HEK293 (cell line): ENCODE data around the gene APOE.
A peak's percentile ranks its signal among the peaks of the same experiment; 100 is the strongest.
"Not testable (repeated sequence)": the region's sequence is repeated elsewhere in the genome, so short reads cannot be mapped to it uniquely, and the experiment has no call there.

Source experiments
- CTCF ChIA-PET: fragments of 350-600 bp; formaldehyde crosslinking; extraction: SDS; loops from one replicate; lab custom pipeline; 2021; ENCODE audit warnings: antibody characterized with exemption; lab: Yijun Ruan, JAX
- POLR2A ChIA-PET: fragments of 300-600 bp; formaldehyde crosslinking; extraction: SDS; loops from one replicate; lab custom pipeline; 2020; ENCODE audit warnings: antibody characterized with exemption, inconsistent platforms; lab: Yijun Ruan, JAX
- H3K27ac ChIP-seq: fragments of 200-500 bp; sonication (Bioruptor generic); 2 replicates; pipeline ENCODE4 v1.5.1; 2014; ENCODE audit warnings: low read depth, low read length, control low read depth, inconsistent platforms; ENCODE audit errors: extremely low read depth
- H3K36me3 ChIP-seq, 2 experiments: fragments of 200-500 bp in 1 of 2; sonication (Bioruptor generic) in 1 of 2; 1 replicate in 1 of 2; 2 replicates in 1 of 2; pipeline ENCODE4 v1.5.1; 2014 to 2017; ENCODE audit warnings: inconsistent platforms in 2 of 2, low read length in 2 of 2; ENCODE audit not compliant: control insufficient read depth in 2 of 2, insufficient read depth in 1 of 2
- H3K4me1 ChIP-seq: fragments of 200-500 bp; sonication (Bioruptor generic); 2 replicates; pipeline ENCODE4 v1.5.1; 2014; ENCODE audit warnings: mild to moderate bottlenecking, low read length, inconsistent platforms; ENCODE audit not compliant: control insufficient read depth, insufficient read depth
- H3K4me3 ChIP-seq: 2 replicates; pipeline ENCODE4 v1.5.1; 2011; ENCODE audit warnings: low read depth, mild to moderate bottlenecking, control low read depth, low read length, moderate library complexity
- H3K9me3 ChIP-seq: fragments of 200-500 bp; sonication (Bioruptor generic); 2 replicates; pipeline ENCODE4 v1.5.1; 2014; ENCODE audit warnings: low read depth, low read length, inconsistent platforms; ENCODE audit not compliant: control insufficient read depth, insufficient read depth
- EGR2 ChIP-seq: fragments of 450-650 bp; formaldehyde crosslinking; IDR thresholded peaks from 2 replicates; pipeline ENCODE4 v1.5.1; 2016; ENCODE audit warnings: low read depth, missing biosample characterization, missing genetic modification characterization
- GLIS1 ChIP-seq: fragments of 450-650 bp; formaldehyde crosslinking; IDR thresholded peaks from 2 replicates; pipeline ENCODE4 v1.5.1; 2016; ENCODE audit warnings: missing biosample characterization, missing genetic modification characterization
- GLIS2 ChIP-seq: fragments of 450-650 bp; formaldehyde crosslinking; IDR thresholded peaks from 2 replicates; pipeline ENCODE4 v1.5.1; 2016; ENCODE audit warnings: missing biosample characterization, missing genetic modification characterization
- KLF8 ChIP-seq: fragments of 450-650 bp; formaldehyde crosslinking; IDR thresholded peaks from 2 replicates; pipeline ENCODE4 v1.5.1; 2016; ENCODE audit warnings: missing biosample characterization, missing genetic modification characterization
- KLF9 ChIP-seq: fragments of 450-650 bp; formaldehyde crosslinking; IDR thresholded peaks from 2 replicates; pipeline ENCODE4 v1.5.1; 2016; ENCODE audit warnings: missing biosample characterization, missing genetic modification characterization, low read depth
- OVOL3 ChIP-seq: fragments of 450-650 bp; formaldehyde crosslinking; IDR thresholded peaks from 2 replicates; pipeline ENCODE4 v1.5.1; 2016; ENCODE audit warnings: missing biosample characterization, missing genetic modification characterization
- SP2 ChIP-seq: fragments of 450-650 bp; formaldehyde crosslinking; IDR thresholded peaks from 2 replicates; pipeline ENCODE4 v1.5.1; 2016; ENCODE audit warnings: missing biosample characterization, missing genetic modification characterization
- SP3 ChIP-seq: fragments of 450-650 bp; formaldehyde crosslinking; IDR thresholded peaks from 2 replicates; pipeline ENCODE4 v1.5.1; 2016; ENCODE audit warnings: missing biosample characterization, missing genetic modification characterization
- SP7 ChIP-seq: fragments of 450-650 bp; formaldehyde crosslinking; IDR thresholded peaks from 2 replicates; pipeline ENCODE4 v1.5.1; 2016; ENCODE audit warnings: missing biosample characterization, missing genetic modification characterization
- ZFHX2 ChIP-seq: fragments of 450-650 bp; formaldehyde crosslinking; conservative IDR thresholded peaks from 2 replicates; pipeline ENCODE4 v1.5.1; 2016; ENCODE audit warnings: missing biosample characterization, missing genetic modification characterization
- ZNF146 ChIP-seq: fragments of 450-650 bp; formaldehyde crosslinking; IDR thresholded peaks from 2 replicates; pipeline ENCODE4 v1.5.1; 2016; ENCODE audit warnings: missing biosample characterization, missing genetic modification characterization
- ZNF2 ChIP-seq: fragments of 450-650 bp; formaldehyde crosslinking; IDR thresholded peaks from 2 replicates; pipeline ENCODE4 v1.5.1; 2016; ENCODE audit warnings: missing biosample characterization, missing genetic modification characterization
- ZNF24 ChIP-seq: fragments of 450-650 bp; formaldehyde crosslinking; IDR thresholded peaks from 2 replicates; pipeline ENCODE4 v1.5.1; 2016; ENCODE audit warnings: missing biosample characterization, missing genetic modification characterization
- ZNF324 ChIP-seq: fragments of 450-650 bp; formaldehyde crosslinking; IDR thresholded peaks from 2 replicates; pipeline ENCODE4 v1.5.1; 2016; ENCODE audit warnings: missing biosample characterization, missing genetic modification characterization
- ZXDB ChIP-seq: fragments of 450-650 bp; formaldehyde crosslinking; IDR thresholded peaks from 2 replicates; pipeline ENCODE4 v1.5.1; 2016; ENCODE audit warnings: missing biosample characterization, missing genetic modification characterization
- TF ChIP-seq, protein P1 (sequence below): fragments of 450-650 bp; formaldehyde crosslinking; IDR thresholded peaks from 2 replicates; pipeline ENCODE4 v1.5.1; 2016; ENCODE audit warnings: missing biosample characterization, missing genetic modification characterization
- TF ChIP-seq, protein P2 (sequence below): fragments of 450-650 bp; formaldehyde crosslinking; IDR thresholded peaks from 2 replicates; pipeline ENCODE4 v1.5.1; 2016; ENCODE audit warnings: missing biosample characterization, missing genetic modification characterization
- TF ChIP-seq, protein P3 (sequence below): fragments of 450-650 bp; formaldehyde crosslinking; IDR thresholded peaks from 2 replicates; pipeline ENCODE4 v1.5.1; 2017; ENCODE audit warnings: missing biosample characterization, missing genetic modification characterization

Gene APOE

DNA sequence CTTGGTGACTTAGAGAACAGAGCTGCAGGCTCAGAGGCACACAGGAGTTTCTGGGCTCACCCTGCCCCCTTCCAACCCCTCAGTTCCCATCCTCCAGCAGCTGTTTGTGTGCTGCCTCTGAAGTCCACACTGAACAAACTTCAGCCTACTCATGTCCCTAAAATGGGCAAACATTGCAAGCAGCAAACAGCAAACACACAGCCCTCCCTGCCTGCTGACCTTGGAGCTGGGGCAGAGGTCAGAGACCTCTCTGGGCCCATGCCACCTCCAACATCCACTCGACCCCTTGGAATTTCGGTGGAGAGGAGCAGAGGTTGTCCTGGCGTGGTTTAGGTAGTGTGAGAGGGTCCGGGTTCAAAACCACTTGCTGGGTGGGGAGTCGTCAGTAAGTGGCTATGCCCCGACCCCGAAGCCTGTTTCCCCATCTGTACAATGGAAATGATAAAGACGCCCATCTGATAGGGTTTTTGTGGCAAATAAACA, 18.7 kb downstream of the APOE start:
- CTCF ChIA-PET: no interaction called here
- POLR2A ChIA-PET: no interaction called here
- TF ChIP-seq SP2 (tag by site-specific recombination) (no peak), ZNF146 (tag by site-specific recombination) (no peak), SP7 (tag by site-specific recombination) (no peak), SP3 (tag by site-specific recombination) (no peak), ZNF2 (tag by site-specific recombination) (no peak)
- H3K4me1 ChIP-seq: no peaks in the 10 kb centered on the region; the same call in 1 of the 2 replicates
- H3K9me3 ChIP-seq: no peaks in the 10 kb centered on the region
- H3K4me3 ChIP-seq: no peak overlapping the region
- H3K36me3 ChIP-seq: no peaks in the 10 kb centered on the region; a peak in 1 of 3 replicates
- no peak overlapping the region for H3K27ac ChIP-seq

DNA sequence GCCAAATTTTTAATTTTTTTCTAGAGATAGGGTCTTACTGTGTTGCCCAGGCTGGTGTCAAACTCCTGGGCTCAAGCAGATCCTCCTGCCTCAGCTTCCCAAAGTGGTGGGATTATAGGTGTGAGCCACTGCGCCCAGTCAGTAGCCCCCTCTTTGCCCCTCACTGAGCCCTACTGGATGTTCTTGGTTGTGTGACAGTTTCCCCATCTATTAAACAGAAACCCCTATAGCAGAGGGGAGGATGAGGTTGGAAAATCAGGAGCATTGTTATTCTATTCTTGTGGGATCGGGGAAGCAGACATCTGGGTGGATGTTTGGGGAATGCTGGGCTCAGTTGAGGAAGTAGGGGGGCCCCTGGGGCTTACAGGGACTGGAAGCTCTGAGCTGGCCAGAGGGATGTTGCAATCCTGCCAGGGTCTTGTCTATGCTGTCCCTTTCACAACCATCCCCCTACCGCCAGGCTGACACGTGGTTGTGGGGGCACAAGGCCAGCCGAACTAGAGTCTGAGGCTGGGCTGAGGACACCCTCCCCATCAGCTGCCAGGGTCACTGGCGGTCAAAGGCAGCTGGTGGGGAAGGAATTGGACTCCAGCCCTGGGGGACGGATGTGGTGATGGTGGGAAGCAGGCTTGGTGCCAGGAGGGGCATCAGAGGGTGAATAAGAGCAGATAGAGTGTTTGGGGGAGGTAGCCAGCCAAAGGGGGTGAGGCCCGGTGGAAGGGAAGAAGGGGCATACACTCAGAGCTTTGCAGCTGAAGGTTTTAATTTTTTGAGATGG, 19.7 kb downstream of the APOE start:
- Histone ChIP-seq H3K9me3 (no peaks in the 10 kb centered on the region), H3K4me1 (no peaks in the 10 kb centered on the region; the same call in 1 of the 2 replicates), H3K27ac (no peak overlapping the region), H3K36me3 (no peaks in the 10 kb centered on the region; a peak in 1 of 3 replicates), H3K4me3 (no peak overlapping the region)
- ChIA-PET POLR2A (no interaction called here), CTCF (interaction anchor here (0.6 to 1.4 kb wide), 4 partner anchors 26 to 140 kb away, joined by 3 to 4 read pairs (median 3); no protein-coding TSS in a partner anchor)
- TF ChIP-seq, protein P1, sequence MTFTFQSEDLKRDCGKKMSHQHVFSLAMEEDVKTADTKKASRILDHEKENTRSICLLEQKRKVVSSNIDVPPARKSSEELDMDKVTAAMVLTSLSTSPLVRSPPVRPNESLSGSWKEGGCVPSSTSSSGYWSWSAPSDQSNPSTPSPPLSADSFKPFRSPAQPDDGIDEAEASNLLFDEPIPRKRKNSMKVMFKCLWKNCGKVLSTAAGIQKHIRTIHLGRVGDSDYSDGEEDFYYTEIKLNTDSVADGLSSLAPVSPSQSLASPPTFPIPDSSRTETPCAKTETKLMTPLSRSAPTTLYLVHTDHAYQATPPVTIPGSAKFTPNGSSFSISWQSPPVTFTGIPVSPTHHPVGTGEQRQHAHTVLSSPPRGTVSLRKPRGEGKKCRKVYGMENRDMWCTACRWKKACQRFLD (tag by site-specific recombination): no peak
- no peak for TF ChIP-seq OVOL3 (tag by site-specific recombination)
- TF ChIP-seq, protein P2, sequence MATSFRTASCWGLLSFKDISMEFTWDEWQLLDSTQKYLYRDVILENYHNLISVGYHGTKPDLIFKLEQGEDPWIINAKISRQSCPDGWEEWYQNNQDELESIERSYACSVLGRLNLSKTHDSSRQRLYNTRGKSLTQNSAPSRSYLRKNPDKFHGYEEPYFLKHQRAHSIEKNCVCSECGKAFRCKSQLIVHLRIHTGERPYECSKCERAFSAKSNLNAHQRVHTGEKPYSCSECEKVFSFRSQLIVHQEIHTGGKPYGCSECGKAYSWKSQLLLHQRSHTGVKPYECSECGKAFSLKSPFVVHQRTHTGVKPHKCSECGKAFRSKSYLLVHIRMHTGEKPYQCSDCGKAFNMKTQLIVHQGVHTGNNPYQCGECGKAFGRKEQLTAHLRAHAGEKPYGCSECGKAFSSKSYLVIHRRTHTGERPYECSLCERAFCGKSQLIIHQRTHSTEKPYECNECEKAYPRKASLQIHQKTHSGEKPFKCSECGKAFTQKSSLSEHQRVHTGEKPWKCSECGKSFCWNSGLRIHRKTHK (tag by site-specific recombination): no peak
- TF ChIP-seq KLF9 (tag by site-specific recombination): no peak
- TF ChIP-seq KLF8 (tag by site-specific recombination): no peak
- TF ChIP-seq ZNF24: no peak
- TF ChIP-seq ZNF324 (tag by site-specific recombination): no peak

DNA sequence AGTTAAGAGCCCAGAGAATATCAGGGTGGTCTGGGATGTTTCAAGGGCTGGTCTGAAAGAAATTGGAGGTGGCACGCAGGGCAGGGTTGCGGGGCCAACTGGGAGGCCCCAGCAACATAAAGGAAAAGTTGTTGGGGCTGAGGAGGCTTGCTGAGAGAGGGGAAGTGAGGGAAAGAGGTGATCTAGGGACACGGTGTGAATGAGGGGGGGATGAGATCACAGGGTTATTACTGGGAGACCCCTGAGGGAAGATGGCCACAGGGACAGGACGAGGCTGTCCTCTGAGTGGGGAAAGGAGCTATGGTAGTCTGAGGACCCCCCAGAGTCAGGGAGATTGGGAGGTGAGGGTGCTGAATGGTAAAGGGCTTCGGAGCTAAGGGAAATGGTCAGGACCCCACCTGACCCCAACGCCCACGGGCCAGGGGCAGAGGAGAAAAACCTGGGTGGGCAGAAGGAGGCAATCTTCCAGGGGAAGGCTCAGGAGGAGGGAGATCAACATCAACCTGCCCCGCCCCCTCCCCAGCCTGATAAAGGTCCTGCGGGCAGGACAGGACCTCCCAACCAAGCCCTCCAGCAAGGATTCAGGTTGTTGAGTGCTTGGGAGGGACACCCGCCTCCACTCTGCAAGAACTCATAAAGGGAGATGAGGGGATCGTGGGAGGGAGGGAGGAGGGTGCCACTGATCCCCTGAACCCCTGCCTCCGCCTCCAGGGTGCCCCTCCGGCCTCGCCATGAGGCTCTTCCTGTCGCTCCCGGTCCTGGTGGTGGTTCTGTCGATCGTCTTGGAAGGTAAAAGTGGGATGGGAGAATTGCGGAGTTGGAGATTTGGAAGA, 20.9 kb downstream of the APOE start:
- CTCF ChIA-PET: interaction anchor here (0.6 to 1.4 kb wide), 3 partner anchors 9 to 57 kb away, joined by 3 to 4 read pairs (median 4); no protein-coding TSS in a partner anchor
- POLR2A ChIA-PET, H3K4me3 ChIP-seq, H3K27ac ChIP-seq, H3K9me3 ChIP-seq, H3K4me1 ChIP-seq, H3K36me3 ChIP-seq: not testable (repeated sequence)
- TF ChIP-seq GLIS1 (tag by site-specific recombination) (peak; percentile 73), KLF9 (tag by site-specific recombination) (0 out of 2 replicates have a peak, but pooled peaks have one; percentile 23), ZXDB (tag by site-specific recombination) (0 out of 2 replicates have a peak, but pooled peaks have one; percentile 7), ZFHX2 (peak; percentile 62; the same call in 1 of the 2 replicates), EGR2 (tag by site-specific recombination) (peak; percentile 71), GLIS2 (peak; percentile 48)
- TF ChIP-seq, protein P3, sequence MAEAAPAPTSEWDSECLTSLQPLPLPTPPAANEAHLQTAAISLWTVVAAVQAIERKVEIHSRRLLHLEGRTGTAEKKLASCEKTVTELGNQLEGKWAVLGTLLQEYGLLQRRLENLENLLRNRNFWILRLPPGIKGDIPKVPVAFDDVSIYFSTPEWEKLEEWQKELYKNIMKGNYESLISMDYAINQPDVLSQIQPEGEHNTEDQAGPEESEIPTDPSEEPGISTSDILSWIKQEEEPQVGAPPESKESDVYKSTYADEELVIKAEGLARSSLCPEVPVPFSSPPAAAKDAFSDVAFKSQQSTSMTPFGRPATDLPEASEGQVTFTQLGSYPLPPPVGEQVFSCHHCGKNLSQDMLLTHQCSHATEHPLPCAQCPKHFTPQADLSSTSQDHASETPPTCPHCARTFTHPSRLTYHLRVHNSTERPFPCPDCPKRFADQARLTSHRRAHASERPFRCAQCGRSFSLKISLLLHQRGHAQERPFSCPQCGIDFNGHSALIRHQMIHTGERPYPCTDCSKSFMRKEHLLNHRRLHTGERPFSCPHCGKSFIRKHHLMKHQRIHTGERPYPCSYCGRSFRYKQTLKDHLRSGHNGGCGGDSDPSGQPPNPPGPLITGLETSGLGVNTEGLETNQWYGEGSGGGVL (tag by site-specific recombination): 0 out of 2 replicates have a peak, but pooled peaks have one; percentile 11
